ENCODE results near the gene CAV2. TPM values are rescaled to one million over a fixed set of nuclear protein-coding genes. Genes with fewer than 3 reads are reported as not detected.
A peak's percentile ranks its signal among the peaks of the same experiment; 100 is the strongest.

Gene CAV2
- total RNA-seq, 1 donor from 2014 or later, result 150 TPM

DNA sequence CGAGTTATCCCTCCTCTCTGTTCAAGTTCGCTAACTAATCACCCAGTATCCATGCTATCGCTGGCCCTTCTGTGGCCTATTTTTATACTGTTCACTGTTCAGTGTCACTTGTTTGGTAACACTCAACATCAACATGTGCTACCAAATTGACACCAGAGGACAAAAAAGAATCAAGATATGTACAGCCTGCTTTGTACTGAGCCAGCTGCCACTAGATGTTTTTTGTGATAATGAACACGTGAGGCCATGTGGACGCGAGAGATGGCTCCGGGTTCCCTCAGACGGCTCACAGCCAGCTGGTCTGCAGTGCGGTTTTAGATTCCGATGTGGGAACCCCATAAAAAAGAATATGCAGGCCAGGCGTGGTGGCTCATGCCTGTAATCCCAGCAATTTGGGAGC is 46.5 kb downstream of the CAV2 start:
- peak in 1 of 2 donors; percentile 27 for DNase-seq (ENCODE audit: low read depth in 2 of 2)

DNA sequence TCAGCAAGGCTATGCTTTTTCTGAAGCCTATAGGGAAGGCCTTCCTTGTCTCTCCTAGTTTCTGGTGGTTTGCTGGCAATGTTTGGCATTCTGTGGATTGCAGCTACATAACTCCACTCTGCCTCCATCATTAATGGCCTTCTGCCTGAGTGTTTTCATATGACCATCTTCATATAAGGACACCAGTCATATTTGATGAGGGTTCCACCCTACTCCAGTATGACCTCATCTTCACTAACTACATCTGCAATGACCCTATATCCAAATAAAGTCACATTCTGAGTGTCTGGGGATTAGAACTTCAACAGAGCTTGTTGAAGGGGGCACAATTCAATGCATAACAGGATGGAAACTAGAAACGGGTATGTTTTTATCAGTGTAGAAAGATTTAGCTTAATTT is 47.4 kb downstream of the CAV2 start:
- peak in 1 of 2 donors; percentile 30 for DNase-seq (ENCODE audit: low read depth in 2 of 2)

DNA sequence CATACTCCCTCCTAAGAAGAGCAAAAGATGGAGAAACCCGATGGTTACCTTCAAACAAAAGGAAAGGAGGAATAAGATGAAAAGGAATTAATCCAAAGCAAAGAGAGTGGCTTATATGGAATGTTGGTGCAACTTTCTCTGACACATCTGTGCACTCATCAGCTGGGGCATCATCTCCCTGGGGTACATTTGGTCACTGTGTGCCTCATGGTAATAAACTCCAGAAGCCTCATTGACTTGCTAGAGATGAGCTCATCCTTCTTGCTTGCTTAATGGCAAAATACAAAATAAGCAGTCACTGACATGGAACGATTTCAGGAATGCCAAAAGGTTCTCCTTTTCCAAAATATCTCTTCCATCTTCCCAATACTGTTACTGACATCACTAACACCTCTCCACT is 47.8 kb downstream of the CAV2 start:
- no peak for DNase-seq (ENCODE audit: low read depth in 2 of 2)

DNA sequence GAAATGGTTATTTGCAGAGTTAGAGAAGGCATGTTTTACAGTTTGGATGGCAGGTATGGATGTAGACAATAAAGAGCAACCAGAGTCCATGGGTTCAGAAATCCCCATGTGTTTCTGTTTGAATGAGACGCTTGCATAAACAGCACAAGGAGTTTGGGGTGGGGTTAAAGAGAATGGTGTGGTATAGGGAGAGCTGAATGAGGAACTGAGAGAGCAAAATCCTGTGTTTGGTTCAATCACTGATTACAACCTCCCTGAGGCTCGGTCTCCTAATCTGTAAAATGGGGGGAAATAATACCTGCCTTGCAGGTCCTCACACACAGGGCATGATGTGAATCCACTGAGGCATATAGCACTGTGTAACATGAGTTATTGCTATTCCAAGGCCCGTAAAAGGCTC is 49.0 kb downstream of the CAV2 start:
- DNase-seq (ENCODE audit: low read depth in 2 of 2), result peak in 1 of 2 donors; percentile 30

DNA sequence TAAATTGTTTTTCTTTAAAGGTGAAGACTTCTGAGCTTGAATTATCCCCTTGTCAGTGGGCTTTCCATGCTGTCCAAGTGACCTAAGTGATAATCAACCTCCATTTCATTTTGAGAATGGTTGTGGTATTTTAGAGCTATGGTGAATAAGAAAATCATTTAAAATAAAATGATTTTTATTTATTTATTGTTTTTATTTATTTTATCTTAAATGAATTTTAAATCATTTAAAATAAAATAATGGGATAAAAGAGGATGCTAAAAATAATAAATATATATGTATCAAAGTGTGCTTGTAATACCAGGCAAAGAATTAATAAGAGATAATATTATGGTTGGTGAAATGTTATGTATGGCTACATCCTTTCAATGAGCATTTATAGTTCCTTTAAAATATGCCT is 49.8 kb downstream of the CAV2 start:
- no peak for DNase-seq (ENCODE audit: low read depth in 2 of 2)

DNA sequence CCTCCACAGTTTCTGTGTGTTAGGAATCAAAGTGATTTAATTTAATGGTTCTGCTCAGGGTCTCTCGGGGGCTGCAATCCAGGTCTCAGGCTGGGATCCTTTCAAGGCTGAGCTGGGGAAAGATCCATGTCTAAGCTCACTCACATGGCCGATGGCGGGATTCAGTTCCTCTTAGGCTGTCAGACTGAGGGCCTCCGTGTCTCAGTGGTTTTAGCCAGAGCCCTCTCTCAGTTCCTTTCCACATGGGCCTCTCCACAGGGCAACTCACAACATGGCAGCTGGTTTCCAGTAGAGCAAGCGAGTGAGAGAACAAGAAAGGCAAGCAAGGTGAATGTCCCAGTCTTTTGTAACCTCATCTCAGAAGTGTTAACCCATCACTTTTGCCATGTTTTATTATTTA is 52.2 kb downstream of the CAV2 start:
- DNase-seq (ENCODE audit: low read depth in 2 of 2), result peak in 1 of 2 donors; percentile 17

DNA sequence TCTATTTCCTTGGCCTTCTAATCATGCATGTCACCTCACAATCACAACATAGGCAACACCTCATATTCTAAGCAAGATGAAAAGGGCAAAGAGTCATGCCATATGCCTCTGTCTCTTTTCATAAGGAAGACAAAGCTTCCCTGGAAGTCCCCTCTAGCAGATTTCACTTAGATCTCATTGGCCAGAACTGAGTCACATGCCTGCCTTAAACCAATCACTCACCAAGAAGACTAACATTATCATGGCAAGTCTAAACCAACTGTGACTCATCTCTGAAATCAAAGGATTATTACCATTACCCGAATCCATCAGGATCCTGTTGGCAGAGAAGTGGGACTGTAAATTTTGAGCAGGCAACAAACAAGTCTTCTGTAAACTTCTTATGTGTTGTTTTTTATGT is 53.1 kb downstream of the CAV2 start:
- peak; percentile 45 to 70 for DNase-seq (ENCODE audit: low read depth in 2 of 2)

DNA sequence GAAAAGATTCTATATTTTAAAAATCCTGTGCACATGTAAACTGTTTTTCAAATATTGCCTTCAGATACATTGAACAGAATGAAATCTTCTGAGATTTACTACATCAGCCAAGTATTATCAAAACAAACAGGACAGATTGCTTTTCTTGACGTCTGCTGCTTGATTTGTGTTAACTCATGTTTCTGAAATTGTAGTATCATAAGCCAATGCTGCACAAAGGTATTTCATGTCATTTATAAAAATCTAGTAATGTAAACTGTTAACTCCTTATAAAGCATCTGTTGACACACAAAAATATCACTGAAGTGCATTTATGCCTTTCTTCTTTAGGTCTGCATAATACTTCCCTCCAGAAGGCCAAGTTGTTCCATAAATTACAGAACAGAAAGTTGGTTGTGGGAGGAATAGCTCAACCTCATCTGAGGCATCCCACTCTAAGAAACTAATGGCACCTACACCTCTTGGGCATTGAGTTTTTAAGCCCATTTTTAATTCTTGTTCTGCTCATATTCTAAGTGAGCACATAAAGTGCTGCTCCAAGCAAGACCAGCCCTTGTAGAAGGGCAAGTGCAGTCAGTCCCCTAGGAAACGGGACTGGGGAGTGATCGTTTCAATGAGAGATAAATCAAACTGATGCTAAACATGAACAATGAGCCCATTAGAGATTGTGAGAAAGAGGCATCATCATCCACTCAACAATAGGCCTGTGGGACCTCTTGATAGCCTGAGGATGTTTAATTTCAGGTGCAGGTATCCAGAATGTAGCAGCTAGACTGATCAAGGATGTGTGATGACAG is 53.8 kb downstream of the CAV2 start:
- peak in 1 of 2 donors; percentile 20 for DNase-seq (ENCODE audit: low read depth in 2 of 2)

DNA sequence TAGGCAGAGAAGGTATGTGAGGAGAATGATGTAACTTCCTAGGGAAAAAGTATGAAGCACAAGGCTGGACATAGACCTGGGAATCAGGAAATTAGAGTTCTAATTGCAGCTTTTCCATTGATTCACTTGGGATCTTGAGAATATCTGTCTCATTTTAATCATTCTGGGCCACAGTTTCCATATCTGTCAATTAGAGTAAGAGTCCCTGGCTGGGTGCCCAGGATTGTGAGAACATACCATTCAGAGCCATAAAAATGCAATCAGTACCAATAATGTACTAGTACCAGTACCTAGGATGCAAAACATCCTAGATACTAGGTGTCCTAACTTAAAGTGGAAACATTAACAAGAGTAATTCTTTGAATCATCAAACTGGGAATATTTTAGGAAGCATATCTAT is 54.9 kb downstream of the CAV2 start:
- DNase-seq (ENCODE audit: low read depth in 2 of 2), result peak; percentile 72 to 73

DNA sequence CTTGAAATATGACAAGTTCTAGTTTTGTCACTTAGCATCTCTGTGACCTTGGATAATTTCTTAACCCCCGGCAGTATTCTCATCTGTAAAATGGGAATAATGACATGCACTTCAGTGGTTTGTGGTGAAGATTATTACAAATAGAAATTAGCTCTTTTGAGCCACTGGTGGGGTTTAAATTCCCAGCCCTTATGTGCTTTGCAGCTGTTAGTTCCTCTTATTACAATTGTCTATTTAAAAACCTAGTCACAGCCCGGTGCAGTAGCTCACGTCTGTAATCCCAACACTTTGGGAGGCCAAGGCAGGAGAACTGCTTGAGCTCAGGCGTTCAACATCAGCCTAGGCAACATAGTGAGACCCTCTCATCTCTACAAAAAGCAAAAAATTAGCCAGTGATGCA is 55.4 kb downstream of the CAV2 start:
- DNase-seq (ENCODE audit: low read depth in 2 of 2), result peak in 1 of 2 donors; percentile 19

DNA sequence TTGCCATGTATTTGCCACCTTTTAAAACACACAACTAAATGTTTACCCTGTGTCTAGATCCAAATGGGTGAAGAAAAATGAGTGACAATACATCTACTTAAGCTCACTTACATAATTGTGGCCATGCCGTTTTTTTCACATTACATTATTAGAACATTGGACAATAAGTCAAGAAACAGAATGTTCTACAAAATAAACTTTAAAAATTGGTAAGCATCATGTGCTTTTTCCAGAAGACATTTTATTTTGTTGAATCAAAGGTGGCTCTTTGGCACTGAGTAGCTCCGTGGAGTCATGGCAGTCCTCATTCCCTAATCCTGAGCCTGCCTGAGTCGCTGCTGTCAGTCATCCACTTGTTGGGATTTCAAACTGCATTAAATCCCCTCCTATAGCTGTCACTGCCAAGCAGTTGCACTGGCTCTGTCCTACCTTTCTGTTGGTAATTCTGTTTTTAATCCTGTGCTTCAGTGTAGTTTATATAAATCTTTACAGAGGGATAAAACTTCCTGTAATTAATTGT is 57.6 kb downstream of the CAV2 start:
- no peak for DNase-seq (ENCODE audit: low read depth in 2 of 2)

DNA sequence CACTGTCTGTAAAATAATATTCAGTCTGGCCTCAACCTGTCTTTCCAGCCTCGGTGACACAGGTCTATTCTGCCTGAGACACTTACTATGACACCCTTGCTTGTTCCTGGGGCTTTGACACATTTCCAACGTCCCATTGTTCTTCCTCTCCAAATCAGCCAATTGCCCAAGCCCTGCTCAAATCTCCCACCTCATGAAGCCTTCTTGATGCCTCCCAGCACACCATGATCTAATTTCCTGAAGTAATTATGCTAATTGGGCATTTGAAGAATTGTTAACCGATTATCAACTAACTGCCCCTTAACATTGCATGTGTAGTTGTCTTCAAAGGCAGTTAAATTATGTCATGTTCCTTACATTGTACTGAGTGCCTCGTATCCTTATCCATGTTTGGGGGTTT is 58.4 kb downstream of the CAV2 start:
- DNase-seq (ENCODE audit: low read depth in 2 of 2), result peak in 1 of 2 donors; percentile 21

Other genes starting within 250 kb of the CAV2 start
- gene CAV1, start 25.3 kb downstream of the CAV2 start, total RNA-seq, result 585 and 1,079 TPM in 2 replicates
- 28.0 and 49.3 TPM in 2 replicates for gene MET, start 172.5 kb downstream of the CAV2 start, total RNA-seq